MM.1S (cell line): ENCODE data around the gene MANBA.

Experiments
- DNase-seq: peaks from one replicate; pipeline ENCODE4 v3.0.0-alpha.2; 2015
- H2AFZ ChIP-seq: fragments of 300-600 bp; sonication (generic); 2 replicates; pipeline ENCODE4 v1.6.0; 2016; ENCODE audit warnings: antibody characterized with exemption, low read length
- H3F3A ChIP-seq: fragments of 300-600 bp; sonication (generic); 2 replicates; pipeline ENCODE4 v1.6.1; 2016; ENCODE audit warnings: mild to moderate bottlenecking, antibody characterized with exemption, low read length, moderate library complexity, mixed read lengths; ENCODE audit not compliant: insufficient read depth
- H3K27ac ChIP-seq: fragments of 300-600 bp; sonication (generic); 2 replicates; pipeline ENCODE4 v1.5.1; 2016; ENCODE audit warnings: mild to moderate bottlenecking, low read length
- H3K27me3 ChIP-seq: fragments of 300-600 bp; sonication (generic); replicated peaks from 2 replicates; pipeline ENCODE4 v1.6.0; 2016; ENCODE audit warnings: low read length; ENCODE audit not compliant: insufficient read depth
- H3K36me3 ChIP-seq: fragments of 300-600 bp; sonication (generic); replicated peaks from 2 replicates; pipeline ENCODE4 v1.6.1; 2016; ENCODE audit warnings: mild to moderate bottlenecking, low read length, mixed read lengths; ENCODE audit not compliant: insufficient read depth
- H3K4me1 ChIP-seq: fragments of 300-600 bp; sonication (generic); 2 replicates; pipeline ENCODE4 v1.6.1; 2016; ENCODE audit warnings: low read length, mixed read lengths
- H3K4me2 ChIP-seq: fragments of 300-600 bp; sonication (generic); 2 replicates; pipeline ENCODE4 v1.6.0; 2016; ENCODE audit warnings: low read depth, low read length
- H3K4me3 ChIP-seq: fragments of 300-600 bp; sonication (generic); 2 replicates; pipeline ENCODE4 v1.5.1; 2016; ENCODE audit warnings: low read length, mixed read lengths
- H3K79me2 ChIP-seq: fragments of 300-600 bp; sonication (generic); 2 replicates; pipeline ENCODE4 v1.6.1; 2016; ENCODE audit warnings: mixed run types, low read length, mixed read lengths
- H3K9ac ChIP-seq: fragments of 300-600 bp; sonication (generic); 2 replicates; pipeline ENCODE4 v1.6.1; 2016; ENCODE audit warnings: low read length, mixed read lengths
- H3K9me2 ChIP-seq: fragments of 300-600 bp; sonication (generic); replicated peaks from 2 replicates; pipeline ENCODE4 v1.6.1; 2016; ENCODE audit warnings: mild to moderate bottlenecking, low read length, mixed read lengths; ENCODE audit not compliant: insufficient read depth
- H3K9me3 ChIP-seq: fragments of 300-600 bp; sonication (generic); replicated peaks from 2 replicates; pipeline ENCODE4 v1.6.1; 2016; ENCODE audit warnings: mild to moderate bottlenecking, low read length, mixed read lengths; ENCODE audit not compliant: insufficient read depth
- H4K20me1 ChIP-seq: fragments of 300-600 bp; sonication (generic); 2 replicates; pipeline ENCODE4 v1.6.1; 2016; ENCODE audit warnings: mild to moderate bottlenecking, low read length, moderate library complexity, mixed read lengths; ENCODE audit not compliant: insufficient read depth
- CTCF ChIP-seq: fragments of 300-600 bp; sonication (generic); IDR thresholded peaks from 2 replicates; pipeline ENCODE4 v1.5.1; 2016; ENCODE audit warnings: antibody characterized with exemption, low read length, mixed read lengths
- EZH2 ChIP-seq: fragments of 300-600 bp; sonication (generic); optimal IDR thresholded peaks from 2 replicates; pipeline ENCODE3; 2017; ENCODE audit warnings: low read depth, mild to moderate bottlenecking, antibody characterized with exemption, low read length, mixed read lengths
- EZH2phosphoT487 ChIP-seq: fragments of 300-600 bp; sonication (generic); IDR thresholded peaks from 2 replicates; pipeline ENCODE4 v1.6.1; 2018; ENCODE audit warnings: antibody characterized with exemption, low read length

Gene MANBA

GRCh38 chr4:102586644-102587021 is 174.1 kb downstream of the MANBA start:
- H3K4me1 ChIP-seq = peaks cover 6% of the 10 kb centered on the region; the same call in 1 of the 2 replicates
- no peak overlapping the region for H2AFZ ChIP-seq
- TF ChIP-seq CTCF = no peak
- TF ChIP-seq EZH2 = no peak
- no peak for TF ChIP-seq EZH2phosphoT487
- no peaks in the 10 kb centered on the region; the same call in none of the 2 replicates for H3K36me3 ChIP-seq
- no peaks in the 10 kb centered on the region for H3K9me2 ChIP-seq
- peak; percentile 31 for DNase-seq
- H3K79me2 ChIP-seq = no peaks in the 10 kb centered on the region
- no peaks in the 10 kb centered on the region; the same call in 1 of the 2 replicates for H3F3A ChIP-seq
- H3K4me2 ChIP-seq = peak overlapping the region; percentile 8; the same call in 1 of the 2 replicates
- H3K9me3 ChIP-seq = no peaks in the 10 kb centered on the region
- H3K27ac ChIP-seq = peak overlapping the region; percentile 27; the same call in 1 of the 2 replicates
- no peaks in the 10 kb centered on the region for H4K20me1 ChIP-seq
- H3K27me3 ChIP-seq = no peaks in the 10 kb centered on the region
- H3K4me3 ChIP-seq = no peak overlapping the region
- no peak overlapping the region for H3K9ac ChIP-seq

- peak overlapping the region; percentile 27; the same call in 1 of the 2 replicates for H3K27ac ChIP-seq
- no peaks in the 10 kb centered on the region for H3K27me3 ChIP-seq
- no peaks in the 10 kb centered on the region for H3K79me2 ChIP-seq
- H3K4me3 ChIP-seq = no peak overlapping the region
- H2AFZ ChIP-seq = no peak overlapping the region
- H3K9me3 ChIP-seq = no peaks in the 10 kb centered on the region
- TF ChIP-seq CTCF (no peak), EZH2 (no peak), EZH2phosphoT487 (no peak)
- no peak overlapping the region for H3K9ac ChIP-seq
- H3K4me1 ChIP-seq = peaks cover 6% of the 10 kb centered on the region; the same call in 1 of the 2 replicates
- DNase-seq = no peak
- no peaks in the 10 kb centered on the region; the same call in 1 of the 2 replicates for H3F3A ChIP-seq
- no peaks in the 10 kb centered on the region for H4K20me1 ChIP-seq
- no peaks in the 10 kb centered on the region for H3K9me2 ChIP-seq
- H3K4me2 ChIP-seq = peak overlapping the region; percentile 10; the same call in 1 of the 2 replicates
- H3K36me3 ChIP-seq = no peaks in the 10 kb centered on the region; the same call in none of the 2 replicates
These were observed 174.6 kb downstream of the MANBA start for GRCh38 chr4:102586002-102586643.

- no peak for DNase-seq
- no peaks in the 10 kb centered on the region; the same call in none of the 2 replicates for H3K36me3 ChIP-seq
- H3K27me3 ChIP-seq = no peaks in the 10 kb centered on the region
- no peak overlapping the region for H3K4me3 ChIP-seq
- no peaks in the 10 kb centered on the region for H4K20me1 ChIP-seq
- H3K9ac ChIP-seq = no peak overlapping the region
- no peaks in the 10 kb centered on the region for H3K79me2 ChIP-seq
- H3K27ac ChIP-seq = no peak overlapping the region
- no peaks in the 10 kb centered on the region; the same call in 1 of the 2 replicates for H3F3A ChIP-seq
- no peak overlapping the region for H2AFZ ChIP-seq
- H3K9me2 ChIP-seq = no peaks in the 10 kb centered on the region
- TF ChIP-seq CTCF = no peak
- H3K9me3 ChIP-seq = no peaks in the 10 kb centered on the region
- H3K4me2 ChIP-seq = no peak overlapping the region
- peaks cover 6% of the 10 kb centered on the region; the same call in 1 of the 2 replicates for H3K4me1 ChIP-seq
These were observed 175.4 kb downstream of the MANBA start for GRCh38 chr4:102585329-102585728.
